ENCODE measurements around the gene FOXA1.

FOXA1 gene

GRCh38 chr14:37594971-37595808 is at the start of gene FOXA1, which contains the start of gene TTC6:
Gene FOXA1 (minus strand): TSS chr14:37595249. CDS start chr14:37594972, 277 bp downstream.
Gene TTC6 (plus strand): TSS chr14:37595629. CDS start chr14:37622065, 26,436 bp downstream.
- DNase-seq (ENCODE audit: low spot score) = peak; percentile 68

GRCh38 chr14:37643701-37644100 is 48.7 kb upstream of the FOXA1 start:
- DNase-seq (ENCODE audit: low spot score) = no peak

- no peak for DNase-seq (ENCODE audit: low spot score)
Measured at GRCh38 chr14:37642125-37642524, 47.1 kb upstream of the FOXA1 start.

GRCh38 chr14:37641117-37641516 is 46.1 kb upstream of the FOXA1 start:
- no peak for DNase-seq (ENCODE audit: low spot score)

- no peak for DNase-seq (ENCODE audit: low spot score)
Measured at GRCh38 chr14:37638599-37638998, 43.5 kb upstream of the FOXA1 start.

- no peak for DNase-seq (ENCODE audit: low spot score)
Measured at GRCh38 chr14:37637341-37637740, 42.3 kb upstream of the FOXA1 start.

- DNase-seq (ENCODE audit: low spot score) = no peak
Measured at GRCh38 chr14:37625597-37626595, 30.8 kb upstream of the FOXA1 start.

- no peak for DNase-seq (ENCODE audit: low spot score)
Measured at GRCh38 chr14:37623971-37624370, 28.9 kb upstream of the FOXA1 start.

- DNase-seq (ENCODE audit: low spot score) = no peak
Measured at GRCh38 chr14:37623426-37623951, 28.4 kb upstream of the FOXA1 start.

- peak; percentile 72 for DNase-seq (ENCODE audit: low spot score)
Measured at GRCh38 chr14:37622231-37622923, 27.3 kb upstream of the FOXA1 start.

- no peak for DNase-seq (ENCODE audit: low spot score)
Measured at GRCh38 chr14:37620856-37621255, 25.8 kb upstream of the FOXA1 start.

GRCh38 chr14:37618498-37619028 is 23.5 kb upstream of the FOXA1 start:
- DNase-seq (ENCODE audit: low spot score) = no peak

GRCh38 chr14:37617864-37618365 is 22.9 kb upstream of the FOXA1 start:
- DNase-seq (ENCODE audit: low spot score) = no peak

- DNase-seq (ENCODE audit: low spot score) = no peak
Measured at GRCh38 chr14:37616853-37617252, 21.8 kb upstream of the FOXA1 start.

GRCh38 chr14:37615582-37616289 is 20.7 kb upstream of the FOXA1 start:
- no peak for DNase-seq (ENCODE audit: low spot score)

- DNase-seq (ENCODE audit: low spot score) = no peak
Measured at GRCh38 chr14:37610945-37611523, 16.0 kb upstream of the FOXA1 start.

GRCh38 chr14:37608649-37609048 is 13.6 kb upstream of the FOXA1 start:
- no peak for DNase-seq (ENCODE audit: low spot score)

- DNase-seq (ENCODE audit: low spot score) = no peak
Measured at GRCh38 chr14:37606678-37607077, 11.6 kb upstream of the FOXA1 start.

- no peak for DNase-seq (ENCODE audit: low spot score)
Measured at GRCh38 chr14:37603688-37604251, 8.7 kb upstream of the FOXA1 start.

Data from iPS-NIHi11 (cell line).